DMS53 (cell line): Measurements from ENCODE around the gene RIN3.

Experiments used
- DNase-seq: peaks from one replicate; lab custom pipeline; 2025; lab: John Stamatoyannopoulos, UW

The RIN3 gene, protein sequence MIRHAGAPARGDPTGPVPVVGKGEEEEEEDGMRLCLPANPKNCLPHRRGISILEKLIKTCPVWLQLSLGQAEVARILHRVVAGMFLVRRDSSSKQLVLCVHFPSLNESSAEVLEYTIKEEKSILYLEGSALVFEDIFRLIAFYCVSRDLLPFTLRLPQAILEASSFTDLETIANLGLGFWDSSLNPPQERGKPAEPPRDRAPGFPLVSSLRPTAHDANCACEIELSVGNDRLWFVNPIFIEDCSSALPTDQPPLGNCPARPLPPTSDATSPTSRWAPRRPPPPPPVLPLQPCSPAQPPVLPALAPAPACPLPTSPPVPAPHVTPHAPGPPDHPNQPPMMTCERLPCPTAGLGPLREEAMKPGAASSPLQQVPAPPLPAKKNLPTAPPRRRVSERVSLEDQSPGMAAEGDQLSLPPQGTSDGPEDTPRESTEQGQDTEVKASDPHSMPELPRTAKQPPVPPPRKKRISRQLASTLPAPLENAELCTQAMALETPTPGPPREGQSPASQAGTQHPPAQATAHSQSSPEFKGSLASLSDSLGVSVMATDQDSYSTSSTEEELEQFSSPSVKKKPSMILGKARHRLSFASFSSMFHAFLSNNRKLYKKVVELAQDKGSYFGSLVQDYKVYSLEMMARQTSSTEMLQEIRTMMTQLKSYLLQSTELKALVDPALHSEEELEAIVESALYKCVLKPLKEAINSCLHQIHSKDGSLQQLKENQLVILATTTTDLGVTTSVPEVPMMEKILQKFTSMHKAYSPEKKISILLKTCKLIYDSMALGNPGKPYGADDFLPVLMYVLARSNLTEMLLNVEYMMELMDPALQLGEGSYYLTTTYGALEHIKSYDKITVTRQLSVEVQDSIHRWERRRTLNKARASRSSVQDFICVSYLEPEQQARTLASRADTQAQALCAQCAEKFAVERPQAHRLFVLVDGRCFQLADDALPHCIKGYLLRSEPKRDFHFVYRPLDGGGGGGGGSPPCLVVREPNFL

GRCh38 chr14:92513204-92513965 is at the start of gene RIN3:
TSS of gene RIN3 (plus strand) at chr14:92513781. CDS start at chr14:92513933, 152 bp downstream.
- peak; percentile 72 for DNase-seq

DNA sequence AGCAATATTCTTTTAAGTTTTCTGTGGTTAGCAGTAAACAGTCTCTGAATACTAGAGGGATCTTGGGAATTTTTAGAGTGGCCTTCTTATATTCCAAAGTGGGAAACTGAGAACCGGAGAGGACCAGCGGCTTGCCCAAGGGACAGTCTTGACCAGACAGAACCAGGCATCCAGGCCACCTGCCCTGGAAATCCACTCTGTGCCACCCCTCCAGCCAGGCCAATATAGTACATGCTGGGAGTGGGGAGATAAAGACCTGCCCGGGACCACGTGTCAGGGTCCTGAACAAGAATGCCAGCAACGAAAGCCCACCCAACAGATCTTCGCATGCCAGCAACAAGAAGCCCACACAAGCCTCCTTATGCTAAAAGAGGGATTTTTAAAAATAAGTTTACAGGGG is 49.4 kb upstream of the RIN3 start:
- no peak for DNase-seq

DNA sequence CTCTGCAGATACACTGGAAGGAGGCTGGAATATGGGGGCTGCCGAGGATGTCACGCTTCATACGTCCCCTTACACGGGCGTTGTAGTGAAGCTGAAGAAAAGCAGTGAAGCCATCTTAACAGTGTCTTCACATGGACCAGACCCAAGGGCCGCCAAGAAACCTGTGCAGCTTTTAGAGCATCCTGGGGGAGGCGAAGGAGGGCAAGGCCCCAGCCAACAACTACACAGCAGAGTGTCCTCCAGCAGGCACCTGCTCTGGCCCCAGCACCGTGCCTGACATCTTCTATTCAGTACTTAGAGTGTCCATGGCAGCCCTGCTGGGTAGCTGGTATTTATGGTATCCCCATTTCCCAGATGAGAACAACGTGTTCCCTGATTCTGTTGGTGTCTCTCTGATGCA is 48.9 kb upstream of the RIN3 start:
- DNase-seq = no peak

DNA sequence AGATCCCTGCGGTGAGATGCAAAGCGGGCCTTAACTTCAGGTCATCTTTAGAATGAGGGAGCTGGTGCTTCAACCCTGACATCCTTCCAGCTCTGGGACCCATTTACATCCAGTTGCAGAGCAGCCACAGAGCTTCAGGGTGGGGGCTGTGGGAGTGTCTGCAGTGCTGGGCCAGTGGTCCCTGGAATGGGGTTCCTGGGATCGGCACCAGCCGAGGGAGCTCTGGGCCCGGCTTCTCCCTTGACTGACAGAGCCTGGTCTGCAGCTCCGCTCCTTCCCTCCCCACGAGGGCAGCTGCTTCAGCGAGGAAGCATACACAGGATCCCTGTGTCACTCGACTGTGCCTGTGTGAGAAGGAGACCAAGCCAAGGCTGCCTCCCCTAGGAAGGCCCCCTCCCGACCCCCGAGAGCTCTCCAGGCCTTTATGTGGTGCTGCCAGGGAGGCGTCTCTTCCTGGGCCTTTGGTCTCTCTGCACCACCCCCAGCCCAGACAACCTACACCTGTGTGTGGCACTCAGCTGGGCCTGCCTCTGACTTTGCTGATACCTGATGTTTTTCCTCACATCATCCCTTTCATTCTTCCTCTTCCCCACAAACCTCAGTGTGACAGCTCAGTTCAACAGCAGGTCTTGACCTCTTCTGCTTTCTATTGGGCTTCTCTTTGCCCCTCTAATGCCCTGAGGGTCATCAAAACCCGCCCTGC is 48.1 kb upstream of the RIN3 start:
- no peak for DNase-seq

- DNase-seq = no peak
Observed at GRCh38 chr14:92466059-92466458, 47.5 kb upstream of the RIN3 start.

- no peak for DNase-seq
Observed at GRCh38 chr14:92469515-92469914, 44.1 kb upstream of the RIN3 start.

DNA sequence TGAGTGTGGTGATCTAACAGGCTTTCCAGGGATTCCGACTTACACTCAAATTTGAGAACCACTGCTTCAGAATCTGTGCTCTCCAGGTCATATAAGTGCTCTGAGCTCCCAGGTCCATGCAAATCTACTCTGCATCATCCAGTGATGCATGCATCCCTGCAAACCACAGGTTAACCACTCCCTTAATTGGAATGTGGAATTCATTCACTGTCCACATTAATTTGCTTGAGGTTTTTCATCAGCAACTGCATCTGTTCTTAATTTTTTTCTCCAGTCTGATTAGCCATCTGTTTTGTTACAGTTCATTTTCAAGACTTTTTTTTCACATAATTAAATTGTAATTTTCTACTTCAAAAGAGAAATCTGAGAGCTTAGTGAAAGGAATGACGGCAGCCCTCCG is 43.4 kb upstream of the RIN3 start:
- no peak for DNase-seq

DNA sequence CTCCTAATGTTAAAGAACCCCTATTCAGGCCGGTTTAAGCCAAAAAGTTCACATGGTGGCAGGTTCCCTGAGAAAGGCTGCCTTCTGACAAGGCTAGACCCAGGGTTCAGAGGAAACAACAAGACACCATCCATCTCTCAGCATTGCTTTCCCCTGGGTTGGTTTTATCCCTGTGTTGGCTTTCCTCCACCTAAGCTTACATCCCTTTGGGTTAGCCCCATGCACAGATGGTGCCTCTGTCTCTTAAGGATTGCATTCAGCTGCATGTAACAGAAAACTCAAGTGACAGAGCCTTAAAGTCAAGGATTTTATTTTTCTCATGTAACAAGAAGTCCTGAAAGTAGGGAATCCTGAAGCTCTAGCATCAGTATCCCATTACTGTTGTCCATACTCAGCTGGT is 42.8 kb upstream of the RIN3 start:
- no peak for DNase-seq

- peak; percentile 80 for DNase-seq
Observed at GRCh38 chr14:92471919-92472318, 41.7 kb upstream of the RIN3 start.

GRCh38 chr14:92472860-92473259 is 40.7 kb upstream of the RIN3 start:
- DNase-seq = no peak

- DNase-seq = no peak
Observed at GRCh38 chr14:92473261-92473968, 40.2 kb upstream of the RIN3 start.

DNA sequence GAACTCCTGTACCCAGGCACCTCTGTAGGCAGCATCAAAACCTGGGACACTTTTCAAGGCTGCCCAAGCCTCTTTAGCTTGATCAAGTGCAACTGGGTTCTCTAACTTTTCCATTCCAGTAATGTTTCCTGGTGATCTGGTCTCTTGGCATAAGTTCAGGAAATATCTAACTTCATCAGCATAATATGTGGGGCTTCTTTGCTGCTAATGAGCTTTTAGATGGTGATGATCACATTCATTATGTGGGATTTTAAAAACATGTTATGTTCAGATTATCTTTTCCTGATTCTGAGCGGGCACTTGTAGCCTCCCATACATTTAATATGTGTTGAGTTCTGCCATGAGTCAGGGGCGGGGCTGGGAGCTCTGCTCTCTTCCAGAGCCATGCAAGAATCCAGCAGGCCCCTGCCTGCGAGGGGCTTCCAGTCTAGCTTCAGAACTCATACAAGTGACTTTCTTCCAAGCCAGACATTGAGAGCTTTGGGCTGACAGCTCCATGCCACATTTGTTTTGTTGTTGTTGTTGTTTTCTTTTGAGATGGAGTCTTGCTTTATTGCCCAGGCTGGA is 39.5 kb upstream of the RIN3 start:
- DNase-seq = no peak

DNA sequence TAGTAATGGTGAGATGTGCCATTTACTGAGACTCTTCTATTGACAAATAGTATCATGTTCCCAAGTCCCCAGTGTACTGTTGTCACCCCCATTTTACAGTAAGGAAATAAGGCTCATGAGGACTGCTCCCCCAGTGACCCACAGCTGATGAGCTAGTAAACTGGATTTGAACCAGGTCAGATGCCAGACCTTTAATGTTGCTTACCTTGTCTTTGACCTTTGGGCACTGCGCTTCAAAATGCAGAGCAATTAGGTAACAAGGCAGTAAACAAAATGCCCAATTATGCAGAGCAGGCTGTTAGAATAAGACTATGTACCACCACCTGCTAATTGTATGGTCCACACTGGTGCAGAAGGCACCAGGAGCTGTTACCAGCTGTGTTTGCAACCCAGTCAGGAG is 38.5 kb upstream of the RIN3 start:
- no peak for DNase-seq

- no peak for DNase-seq
Observed at GRCh38 chr14:92475451-92476187, 38.0 kb upstream of the RIN3 start.

- no peak for DNase-seq
Observed at GRCh38 chr14:92480856-92481255, 32.7 kb upstream of the RIN3 start.

GRCh38 chr14:92481386-92481785 is 32.2 kb upstream of the RIN3 start:
- no peak for DNase-seq

GRCh38 chr14:92481811-92482555 is 31.6 kb upstream of the RIN3 start:
- DNase-seq = no peak

- DNase-seq = no peak
Observed at GRCh38 chr14:92482621-92483319, 30.8 kb upstream of the RIN3 start.
